IPS-NIHi11 (cell line): Measurements from ENCODE around the gene EML4.
"Not testable (repeated sequence)": the region's sequence is repeated elsewhere in the genome, so short reads cannot be mapped to it uniquely, and the experiment has no call there.

Source experiments
- DNase-seq: peaks from one replicate; pipeline ENCODE4 v3.0.0; 2012; ENCODE audit warnings: mixed read lengths, low spot score

EML4 gene

DNA sequence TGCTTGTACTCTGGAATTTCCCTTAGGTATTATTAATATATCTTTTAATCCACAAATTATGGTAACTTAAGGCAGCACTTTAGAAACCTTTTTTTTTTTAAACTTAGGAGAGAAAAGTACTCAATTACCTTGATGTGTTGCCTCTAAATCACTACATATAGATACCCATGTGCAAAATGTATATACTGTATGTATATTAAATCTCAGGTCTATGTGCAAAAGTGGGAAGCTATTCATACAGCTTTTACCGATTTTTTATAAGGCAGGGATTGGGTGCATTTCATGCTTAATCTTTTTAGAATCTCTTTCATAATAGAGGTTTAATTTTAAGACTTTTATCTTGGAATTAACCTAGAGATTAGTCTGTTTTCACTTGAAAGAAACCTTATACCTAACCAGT is 3.4 kb downstream of the EML4 start:
- no peak for DNase-seq

DNA sequence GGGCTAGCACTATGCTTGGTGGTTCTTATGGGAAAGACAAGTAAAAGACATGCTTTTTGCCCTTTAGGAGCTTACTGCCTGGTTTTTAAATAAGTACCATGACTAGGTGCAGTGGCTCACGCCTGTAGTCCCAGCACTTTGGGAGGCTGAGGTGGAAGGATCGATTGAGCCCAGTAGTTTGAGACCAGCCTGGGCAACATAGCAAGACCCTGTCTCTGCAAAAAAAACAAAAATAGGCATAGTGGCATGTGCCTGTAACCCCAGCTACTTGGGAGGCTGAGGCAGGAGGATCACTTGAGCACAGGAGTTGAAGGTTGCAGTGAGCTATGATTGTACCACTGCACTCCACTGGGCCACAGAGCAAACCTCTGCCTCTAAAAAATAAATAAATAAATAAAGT is 4.3 kb downstream of the EML4 start:
- DNase-seq = not testable (repeated sequence)

DNA sequence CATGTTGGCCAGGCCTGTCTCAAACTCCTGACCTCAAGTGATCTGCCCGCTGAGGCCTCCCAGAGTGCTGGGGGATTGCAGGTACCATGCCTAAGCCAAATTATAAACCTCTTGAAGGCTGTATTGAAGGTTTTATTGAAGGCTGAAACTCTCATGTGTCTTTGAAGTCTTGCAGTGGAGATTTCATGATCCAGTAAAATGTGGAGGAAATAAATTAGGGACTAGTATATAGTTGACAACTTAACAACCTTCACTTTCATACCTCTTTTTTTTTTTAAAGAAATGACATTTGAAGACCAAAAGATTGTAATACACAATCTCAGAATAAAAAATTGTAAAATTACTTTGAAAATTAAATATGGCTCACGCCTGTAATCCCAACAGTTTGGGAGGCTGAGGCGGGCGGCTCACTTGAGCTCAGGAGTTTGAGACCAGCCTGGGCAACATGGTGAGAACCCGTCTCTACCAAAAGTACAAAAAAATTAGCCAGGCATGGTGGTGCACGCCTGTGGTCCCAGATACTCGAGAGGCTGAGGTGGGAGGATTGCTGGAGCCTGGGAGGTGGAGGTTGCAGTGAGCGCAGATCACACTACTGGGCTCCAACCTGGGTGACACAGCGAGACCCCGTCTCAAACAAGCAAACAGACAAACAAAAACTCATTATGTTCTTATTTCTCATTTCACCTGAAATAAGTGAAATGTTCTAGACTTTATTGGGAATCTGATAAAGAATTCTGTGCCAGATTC is 8.0 kb downstream of the EML4 start:
- no peak for DNase-seq

DNA sequence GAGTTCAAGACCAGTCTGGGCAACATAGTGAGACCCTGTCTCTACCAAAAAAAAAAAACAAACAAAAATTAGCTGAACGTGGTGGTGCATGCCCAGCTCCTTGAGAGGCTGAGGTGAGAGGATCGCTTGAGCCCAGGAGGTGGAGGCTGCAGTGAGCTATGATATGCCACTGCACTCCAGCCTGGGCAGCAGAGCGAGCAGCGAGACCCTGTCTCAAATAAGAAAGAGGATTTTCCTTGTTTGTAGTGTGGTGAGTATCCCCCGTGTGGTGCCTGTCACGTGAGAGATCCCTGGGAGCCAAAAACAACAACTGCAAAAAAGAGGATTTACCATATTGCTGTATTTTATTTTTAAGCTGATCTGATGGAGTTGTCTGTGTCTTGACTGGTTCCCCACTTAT is 9.2 kb downstream of the EML4 start:
- no peak for DNase-seq

DNA sequence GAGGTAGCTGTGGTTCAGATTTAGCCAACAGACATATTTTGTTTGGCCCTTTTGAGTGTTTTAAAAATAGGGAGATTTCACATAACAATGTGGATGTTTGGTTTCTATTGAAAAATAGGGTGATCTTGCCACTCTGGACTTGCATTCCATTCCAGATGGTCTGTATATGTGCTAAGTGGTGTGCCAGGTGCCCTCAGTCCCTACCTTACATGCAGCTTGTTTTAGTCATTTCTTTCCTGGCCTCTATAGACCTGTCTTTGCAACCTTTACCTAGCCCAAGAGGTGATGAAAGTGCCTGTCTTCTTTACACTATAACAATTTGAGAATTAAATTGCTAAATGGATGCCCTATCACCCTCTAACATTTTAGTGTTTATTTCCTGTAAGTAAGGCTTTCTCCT is 11.1 kb downstream of the EML4 start:
- no peak for DNase-seq

DNA sequence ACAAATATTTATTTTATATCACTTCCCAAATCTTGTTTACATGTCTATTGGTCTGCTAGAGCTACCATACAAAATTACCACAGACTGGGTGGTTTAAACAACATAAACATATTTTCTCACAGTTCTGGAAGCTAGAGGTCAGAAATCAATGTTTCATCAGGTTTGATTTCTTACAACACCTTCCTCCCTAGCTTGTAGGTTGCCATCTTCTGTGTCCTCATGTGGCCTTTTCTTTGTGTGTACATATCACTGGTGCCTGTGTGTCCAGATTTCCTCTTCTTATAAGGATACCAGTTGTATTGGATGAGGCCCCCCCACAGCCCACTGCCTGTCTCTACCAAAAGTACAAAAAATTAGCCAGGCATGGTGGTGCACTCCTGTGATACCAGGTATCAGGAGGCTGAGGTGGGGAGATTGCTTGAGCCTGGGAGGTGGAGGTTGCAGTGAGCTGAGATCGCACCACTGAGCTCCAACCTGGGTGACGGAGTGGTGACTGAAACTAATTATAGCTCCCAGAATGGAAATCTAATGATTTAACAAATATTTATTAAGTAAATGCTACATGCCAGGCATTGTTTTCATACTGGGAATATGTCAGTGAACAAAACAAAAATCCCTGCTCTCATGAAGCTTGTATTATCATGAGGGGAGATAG is 13.6 kb downstream of the EML4 start:
- DNase-seq = no peak

GRCh38 chr2:42183775-42184174 is 14.6 kb downstream of the EML4 start:
- no peak for DNase-seq

- DNase-seq = no peak
Measured at GRCh38 chr2:42184346-42184745, 15.2 kb downstream of the EML4 start.

GRCh38 chr2:42185220-42185921 is 16.2 kb downstream of the EML4 start:
- no peak for DNase-seq

- no peak for DNase-seq
Measured at GRCh38 chr2:42186366-42186765, 17.2 kb downstream of the EML4 start.

GRCh38 chr2:42186945-42187632 is 17.9 kb downstream of the EML4 start:
- DNase-seq = no peak

DNA sequence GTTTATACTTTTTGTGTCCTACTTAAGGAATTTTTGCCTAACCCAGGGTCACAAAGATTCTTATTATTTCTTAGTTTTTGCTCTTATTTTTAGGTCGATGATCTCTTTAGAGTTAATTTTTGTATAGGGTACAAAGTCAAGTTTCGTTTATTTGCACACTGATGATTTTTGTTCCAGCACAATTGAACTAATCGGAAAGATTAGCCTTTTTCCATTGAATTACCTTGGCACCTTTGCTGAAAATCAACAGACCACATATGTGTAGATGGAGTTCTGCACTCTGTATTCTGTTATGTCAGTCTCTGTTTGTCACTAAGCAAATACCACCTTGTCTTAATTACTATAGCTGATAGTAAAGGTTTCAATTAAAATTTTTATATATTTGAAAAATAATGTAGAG is 18.7 kb downstream of the EML4 start:
- DNase-seq = no peak

DNA sequence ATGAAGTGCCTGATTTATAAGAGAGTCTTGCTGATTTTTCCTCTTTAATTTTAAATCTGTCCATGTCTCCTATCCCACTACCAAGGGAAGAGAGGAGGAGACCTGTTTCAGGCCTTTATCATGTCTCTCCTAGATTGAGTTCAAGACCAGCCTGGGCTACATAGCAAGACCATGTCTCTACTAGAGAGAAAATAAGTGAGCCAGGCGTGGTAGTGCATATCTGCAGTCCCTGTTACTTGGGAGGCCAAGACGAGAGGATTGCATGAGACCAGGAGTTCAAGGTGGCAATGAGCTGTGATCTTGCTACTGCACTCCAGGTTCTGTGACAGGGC is 20.0 kb downstream of the EML4 start:
- no peak for DNase-seq

DNA sequence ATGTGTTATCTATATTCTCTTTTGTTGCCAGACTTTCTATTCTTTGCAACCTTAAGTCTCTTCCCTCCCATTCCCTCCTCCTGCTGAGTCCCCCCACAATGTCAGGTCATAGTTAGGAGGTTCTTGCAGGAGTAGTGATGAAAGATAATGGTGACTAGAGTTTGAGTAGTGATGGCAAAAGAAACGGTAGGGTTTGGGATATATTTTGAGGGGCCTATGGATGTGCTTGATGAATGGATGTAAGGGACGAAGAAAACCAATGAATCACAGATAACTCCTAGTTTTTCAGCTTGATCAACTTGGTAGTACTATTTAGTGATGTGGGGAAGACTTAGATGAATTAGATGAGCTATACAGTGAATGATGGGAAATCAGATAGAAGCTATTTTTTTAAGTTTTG is 21.0 kb downstream of the EML4 start:
- DNase-seq = no peak

DNA sequence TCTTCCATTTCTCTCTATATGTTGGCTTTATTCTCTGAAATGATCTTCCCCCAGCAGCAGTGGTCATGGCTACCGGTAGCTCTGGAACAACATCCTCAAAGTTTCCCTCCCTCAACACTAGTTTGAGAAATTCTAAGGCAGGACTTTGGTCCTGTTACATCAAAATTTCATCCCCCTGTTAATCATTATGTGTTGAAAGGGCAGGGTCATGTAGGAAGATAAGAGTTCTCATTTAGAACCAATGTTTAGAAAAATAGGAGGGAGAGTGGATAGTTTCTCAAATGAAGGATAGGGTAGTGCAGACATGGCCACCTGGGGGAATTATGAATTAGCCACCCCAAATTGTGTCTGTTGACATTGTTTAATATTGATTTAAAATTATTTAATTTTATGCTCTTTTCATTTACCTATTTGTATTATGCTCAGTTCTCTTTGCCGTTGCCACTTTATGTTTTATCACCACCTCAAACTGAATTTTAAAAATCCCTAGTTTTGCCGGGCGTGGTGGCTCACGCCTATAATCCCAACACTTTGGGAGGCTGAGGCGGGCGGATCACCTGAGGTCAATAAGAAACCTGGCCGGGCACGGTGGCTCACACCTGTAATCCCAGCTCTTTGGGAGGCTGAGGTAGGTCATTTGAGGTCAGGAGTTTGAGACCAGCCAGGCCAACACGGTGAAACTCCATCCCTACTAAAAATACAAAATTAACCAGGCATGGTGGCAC is 22.3 kb downstream of the EML4 start:
- DNase-seq = no peak

- no peak for DNase-seq
Measured at GRCh38 chr2:42192010-42192373, 22.8 kb downstream of the EML4 start.

DNA sequence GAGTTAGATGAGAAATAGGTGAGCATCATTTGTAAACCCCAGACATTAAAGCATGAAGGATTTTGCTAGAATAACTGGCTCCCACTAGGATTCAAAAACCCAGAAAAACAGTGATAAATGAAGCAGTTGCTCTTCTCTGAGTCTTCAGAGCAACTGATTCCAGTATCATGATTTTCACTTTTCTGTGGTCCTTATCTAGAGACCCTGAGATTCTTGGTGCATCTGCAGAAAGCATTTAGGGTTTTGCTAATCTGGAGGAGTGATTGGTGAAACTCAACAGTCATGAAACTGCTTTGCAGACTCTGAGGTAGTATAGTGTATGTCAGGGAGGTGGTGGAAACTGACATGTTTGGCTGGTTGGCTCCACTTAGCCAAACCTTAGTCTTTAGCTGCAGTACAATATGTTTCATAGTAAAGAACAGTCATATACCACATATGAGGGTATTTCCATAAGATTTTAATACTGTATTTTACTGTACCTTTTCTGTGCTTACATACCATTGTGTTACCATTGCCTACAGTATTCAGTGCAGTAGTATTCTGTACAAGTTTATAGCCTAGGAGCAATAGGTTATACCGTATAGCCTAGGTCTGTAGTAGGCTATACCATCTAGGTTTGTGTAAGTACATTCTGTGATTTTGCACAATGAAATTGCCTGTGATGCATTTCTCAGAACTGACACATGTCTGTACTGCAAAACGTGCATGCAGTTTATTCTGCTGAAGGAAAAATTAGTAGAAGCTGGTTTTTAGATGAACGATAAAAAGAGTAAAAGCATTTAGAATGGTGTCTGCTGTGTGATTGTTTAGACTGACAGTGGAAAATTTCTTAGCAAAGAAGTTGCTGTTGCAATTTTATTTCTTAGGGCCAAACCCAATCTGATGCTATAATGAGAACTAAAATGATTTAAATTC is 23.8 kb downstream of the EML4 start:
- DNase-seq = no peak

- no peak for DNase-seq
Measured at GRCh38 chr2:42193722-42194187, 24.6 kb downstream of the EML4 start.

- DNase-seq = no peak
Measured at GRCh38 chr2:42194428-42194827, 25.3 kb downstream of the EML4 start.

GRCh38 chr2:42195559-42195958 is 26.4 kb downstream of the EML4 start:
- no peak for DNase-seq

DNA sequence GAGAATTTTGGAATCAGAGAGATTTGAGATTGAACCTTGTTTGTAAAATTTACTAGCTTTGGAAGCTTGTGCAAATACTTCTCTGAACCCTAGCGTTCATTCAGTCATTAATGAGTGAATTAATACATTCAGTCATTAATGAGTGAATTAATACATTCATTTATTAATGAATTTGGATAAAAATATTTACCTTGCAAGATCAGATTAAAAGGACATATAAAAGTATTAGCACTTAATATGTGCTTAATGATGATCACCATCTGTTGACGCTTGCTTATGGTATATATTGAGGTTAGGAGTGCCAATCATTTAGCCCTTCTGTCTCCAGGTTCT is 26.9 kb downstream of the EML4 start:
- no peak for DNase-seq
